GM19023 (cell line): ENCODE results near the gene CPLX1.

Source experiments
- ATAC-seq: cut with Tn5 transposase; IDR thresholded peaks from one replicate; pipeline ENCODE4 v1.9.1; 2021; ENCODE audit warnings: mild to moderate bottlenecking, moderate library complexity; ENCODE audit not compliant: unreplicated experiment

Gene CPLX1

DNA sequence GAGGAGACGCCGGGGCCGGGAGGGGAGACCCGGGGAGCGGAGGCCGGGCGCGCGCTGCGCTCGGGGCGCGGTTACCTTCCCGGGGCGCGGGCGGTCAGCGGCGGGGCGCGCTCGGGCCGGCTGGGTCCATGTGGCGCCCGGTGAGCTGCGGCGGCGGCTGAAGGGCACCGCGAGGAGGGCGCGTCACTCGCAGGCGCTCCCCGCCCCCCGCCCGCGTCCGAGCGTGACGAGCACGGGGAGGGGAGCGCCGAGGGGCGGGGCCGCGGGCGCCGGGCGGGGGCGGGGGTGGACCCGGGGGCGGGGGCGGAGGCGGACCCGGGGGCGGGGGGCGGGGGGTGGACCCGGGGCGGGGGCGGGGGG lies at the start of gene CPLX1:
TSS of gene CPLX1 (minus strand) at position 159 of the 360 bp plus-strand sequence. CDS start 1,607 bp downstream, outside the sequence.
- no peak for ATAC-seq

DNA sequence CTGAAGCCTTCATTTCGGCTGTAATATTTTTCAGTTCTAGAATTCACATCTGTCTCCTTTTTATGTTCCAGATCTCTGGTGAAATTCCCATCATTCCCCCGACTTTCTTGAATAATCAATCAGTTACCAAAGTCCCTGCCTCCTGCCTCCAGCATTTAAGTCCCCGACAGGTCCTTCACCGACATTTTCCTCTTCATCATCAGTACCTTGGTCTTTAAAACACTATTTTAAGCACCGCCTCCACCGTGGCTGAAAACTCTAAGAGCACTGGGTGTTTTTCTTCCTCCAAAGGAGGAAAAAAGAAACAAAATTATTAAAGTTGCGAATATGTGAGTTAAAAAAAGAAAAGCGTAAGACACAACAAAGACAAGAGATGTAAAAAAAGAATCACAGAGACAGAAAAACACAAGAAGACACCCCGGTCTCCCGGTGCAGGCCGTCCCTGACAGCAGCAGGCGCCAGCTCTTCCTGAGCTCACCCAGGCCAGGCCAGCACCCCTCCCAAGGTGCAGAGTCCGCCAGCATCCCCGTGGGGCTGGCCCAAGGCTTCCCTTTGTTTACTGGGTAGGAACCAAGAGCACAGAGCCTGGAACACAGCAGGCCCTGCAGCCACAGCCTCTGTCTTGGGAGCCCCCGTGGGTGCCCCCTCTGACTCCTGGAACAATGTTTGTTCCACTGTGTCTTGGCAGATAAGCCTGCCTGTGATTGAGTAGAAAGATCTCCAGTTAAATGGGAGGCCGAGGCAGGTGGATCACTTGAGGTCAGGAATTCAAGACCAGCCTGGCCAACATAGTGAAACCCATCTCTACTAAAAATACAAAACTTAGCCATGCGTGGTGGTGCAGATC lies 49.3 kb upstream of the CPLX1 start:
- no peak for ATAC-seq

DNA sequence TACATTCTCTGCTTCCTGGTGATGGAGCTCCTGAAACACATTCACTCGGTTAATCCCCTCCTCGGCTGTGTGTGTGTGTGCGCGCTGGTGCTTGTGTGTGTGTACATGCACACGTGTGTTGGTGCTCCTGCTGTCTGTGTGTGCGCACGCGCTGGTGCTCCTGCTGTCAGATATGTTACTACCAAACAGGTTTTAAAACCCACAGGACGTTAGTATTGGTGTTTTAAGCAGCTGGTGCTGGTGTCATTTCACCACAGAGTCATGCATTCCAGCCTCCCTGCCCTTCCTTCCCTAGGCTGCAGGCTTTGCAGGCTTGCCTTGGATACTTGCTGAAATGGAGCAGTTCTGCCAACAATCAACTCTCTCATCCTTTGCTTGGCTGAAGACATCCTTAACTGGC lies 48.1 kb upstream of the CPLX1 start:
- ATAC-seq = no peak

DNA sequence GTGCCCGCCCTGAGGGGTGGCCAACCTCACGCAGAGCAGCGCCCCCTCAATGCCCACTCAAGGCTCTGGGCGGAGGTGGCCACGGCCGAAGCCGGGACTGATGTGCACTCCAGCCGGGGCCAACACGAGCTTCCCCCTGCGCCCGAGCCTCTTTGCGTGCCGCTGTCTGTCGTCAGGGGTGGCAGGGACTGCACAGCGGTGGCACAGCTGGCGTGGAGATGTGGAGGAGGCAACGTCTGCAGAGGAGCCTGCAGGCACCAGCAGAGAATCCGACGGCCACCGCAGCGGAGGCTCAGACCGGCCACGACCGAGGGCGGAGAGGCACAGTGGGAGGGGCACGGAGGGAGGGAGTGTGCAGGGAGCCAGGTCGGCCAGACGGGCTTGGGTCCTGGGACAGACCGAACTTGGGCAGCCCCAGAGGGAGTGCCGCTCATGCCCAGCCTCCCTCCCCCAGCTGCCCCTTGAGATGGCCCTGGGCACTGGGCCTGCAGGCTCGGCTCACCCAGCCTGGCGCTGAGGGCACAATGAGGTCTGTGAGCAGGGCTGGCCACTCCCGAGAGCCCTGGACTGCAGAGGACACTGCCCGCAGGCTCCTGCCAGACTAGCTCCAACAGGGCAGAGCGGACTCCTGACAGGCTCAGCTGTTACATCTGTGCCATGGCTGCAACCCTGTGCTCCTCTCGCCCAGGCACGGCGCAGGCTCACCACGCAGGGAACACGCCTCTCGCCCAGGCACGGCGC lies 46.5 kb upstream of the CPLX1 start:
- no peak for ATAC-seq

DNA sequence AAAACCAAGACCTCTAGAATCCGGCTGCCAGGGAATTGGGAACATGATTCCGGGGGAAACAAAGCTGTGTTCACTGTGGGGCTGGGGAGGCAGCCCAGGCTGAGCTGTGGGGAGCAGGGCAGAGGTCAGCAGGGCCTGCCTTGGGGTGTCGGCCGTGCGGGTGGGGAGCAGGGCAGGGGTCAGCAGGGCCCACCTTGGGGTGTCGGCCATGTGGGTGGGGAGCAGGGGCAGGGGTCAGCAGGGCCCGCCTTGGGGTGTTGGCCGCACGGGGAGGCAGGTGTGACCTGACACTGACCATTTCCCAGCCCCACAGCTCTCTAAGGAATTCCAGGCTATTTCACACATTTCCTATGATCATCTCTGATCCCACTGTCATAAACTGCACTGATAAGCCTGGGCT lies 45.6 kb upstream of the CPLX1 start:
- no peak for ATAC-seq

DNA sequence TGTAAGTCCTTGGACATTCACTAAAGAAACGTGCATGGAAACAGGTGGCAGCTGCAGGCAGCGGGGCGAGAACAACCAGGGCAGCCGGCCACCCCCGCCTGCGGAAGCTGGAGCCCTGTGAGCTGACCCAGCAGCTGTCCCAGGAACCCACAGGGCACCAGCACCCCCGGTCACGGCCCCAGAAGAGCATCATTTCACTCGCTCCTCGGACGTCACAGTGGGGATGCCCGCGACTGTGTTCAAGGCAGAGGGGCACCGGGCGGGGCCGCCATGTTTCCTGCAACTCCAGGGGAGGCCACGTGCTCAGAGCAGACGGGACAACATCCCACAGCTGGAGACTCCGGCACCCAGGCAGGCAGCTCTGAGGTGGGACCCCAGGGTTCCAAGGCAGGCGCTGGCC lies 45.0 kb upstream of the CPLX1 start:
- no peak for ATAC-seq

DNA sequence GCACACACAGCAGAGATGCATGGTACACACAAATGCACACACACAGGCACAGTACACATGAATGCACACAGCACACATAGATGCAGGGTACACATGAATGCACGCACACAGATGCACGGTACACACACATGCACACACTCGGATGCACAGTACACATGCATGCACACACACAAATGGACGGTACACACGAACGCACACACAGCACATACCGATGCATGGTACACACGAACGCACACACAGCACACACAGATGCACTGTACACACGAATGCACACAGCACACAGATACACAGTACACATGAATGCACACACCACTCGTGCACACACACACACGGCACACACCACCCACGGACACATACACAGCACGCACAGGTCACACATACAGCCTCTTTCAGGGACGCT lies 43.8 kb upstream of the CPLX1 start:
- no peak for ATAC-seq

DNA sequence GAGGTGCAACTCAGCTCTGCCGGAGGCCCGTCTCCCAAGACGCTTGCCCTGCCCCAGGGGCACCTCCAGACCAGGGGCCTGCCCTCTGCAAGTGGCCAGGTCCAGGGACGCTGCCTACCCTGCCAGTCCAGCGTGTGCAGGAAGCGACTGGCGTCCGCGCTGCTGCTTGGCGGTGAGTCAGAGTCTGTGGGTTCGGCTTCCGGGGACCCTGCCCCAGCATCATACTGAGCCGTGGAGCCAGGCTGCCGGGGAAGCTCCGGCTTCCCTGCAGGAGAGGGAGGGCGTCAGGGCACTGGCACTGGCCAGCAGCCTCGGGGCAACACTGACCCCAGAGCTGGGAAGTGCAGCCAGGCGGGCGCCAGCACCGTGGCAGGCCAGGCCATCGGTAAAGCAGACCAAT lies 42.5 kb upstream of the CPLX1 start:
- ATAC-seq = no peak

DNA sequence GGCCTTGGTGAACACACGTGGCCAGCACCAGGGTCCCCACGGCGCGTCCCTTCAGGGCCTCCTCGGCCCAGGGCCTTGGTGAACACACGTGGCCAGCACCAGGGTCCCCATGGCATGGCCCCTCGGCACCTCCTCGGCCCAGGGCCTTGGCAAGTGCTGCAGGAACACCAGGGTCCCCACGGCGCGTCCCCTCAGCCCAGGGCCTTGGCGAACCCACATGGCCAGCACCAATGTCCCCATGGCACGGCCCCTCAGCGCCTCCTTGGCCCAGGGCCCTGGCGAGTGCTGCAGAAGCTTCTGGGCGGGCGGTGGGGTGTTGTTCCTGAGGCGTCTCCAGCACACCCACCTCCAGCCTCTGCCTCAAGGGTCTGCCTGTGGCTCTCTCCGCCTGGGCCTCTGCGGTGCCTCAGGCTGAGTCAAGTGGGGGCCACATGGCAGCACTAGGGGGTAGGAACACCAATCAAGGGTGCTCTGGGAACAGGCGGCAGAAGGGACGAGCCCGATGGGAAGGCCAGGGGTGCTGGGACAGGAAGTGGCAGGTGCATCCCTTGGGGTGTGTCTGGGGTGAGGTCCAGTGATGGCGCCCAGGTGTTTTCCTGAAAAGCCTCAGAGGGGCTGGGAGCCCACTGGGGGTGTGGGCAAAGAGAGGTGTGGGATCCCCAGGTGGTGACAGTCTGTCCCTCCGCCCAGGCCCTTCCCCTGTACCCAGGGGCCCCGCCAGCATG lies 41.8 kb upstream of the CPLX1 start:
- no peak for ATAC-seq

DNA sequence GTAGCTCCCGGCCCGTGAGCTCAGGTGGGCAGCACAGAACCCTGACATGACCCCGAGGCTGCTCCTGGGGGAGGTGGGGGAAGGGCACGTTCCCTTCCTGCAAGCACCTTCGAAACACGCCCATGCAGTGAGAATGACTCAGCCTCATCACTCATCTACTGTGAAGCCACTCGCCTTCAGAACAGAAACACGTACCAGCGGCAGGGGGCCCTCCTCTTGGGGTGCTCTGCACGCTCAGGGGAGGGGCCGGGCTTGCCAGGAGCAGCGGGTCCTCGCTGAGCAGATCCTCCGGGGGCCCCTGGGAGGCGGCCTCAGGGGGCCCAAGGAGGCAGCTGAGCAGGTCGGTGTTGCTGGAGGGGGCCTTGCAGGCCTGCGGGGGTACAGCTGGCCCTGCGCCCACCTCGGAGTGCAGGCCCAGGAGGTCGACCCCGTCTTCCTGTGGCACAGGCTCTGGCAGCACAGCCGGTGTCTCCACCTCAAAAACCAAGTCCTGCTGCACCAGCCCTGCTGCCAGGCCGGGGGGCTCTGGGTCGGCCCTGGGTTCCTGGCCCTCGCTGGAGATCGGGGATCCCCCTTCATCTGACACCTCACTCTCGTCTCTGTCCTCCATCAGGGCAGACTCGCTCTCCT lies 40.9 kb upstream of the CPLX1 start:
- no peak for ATAC-seq

DNA sequence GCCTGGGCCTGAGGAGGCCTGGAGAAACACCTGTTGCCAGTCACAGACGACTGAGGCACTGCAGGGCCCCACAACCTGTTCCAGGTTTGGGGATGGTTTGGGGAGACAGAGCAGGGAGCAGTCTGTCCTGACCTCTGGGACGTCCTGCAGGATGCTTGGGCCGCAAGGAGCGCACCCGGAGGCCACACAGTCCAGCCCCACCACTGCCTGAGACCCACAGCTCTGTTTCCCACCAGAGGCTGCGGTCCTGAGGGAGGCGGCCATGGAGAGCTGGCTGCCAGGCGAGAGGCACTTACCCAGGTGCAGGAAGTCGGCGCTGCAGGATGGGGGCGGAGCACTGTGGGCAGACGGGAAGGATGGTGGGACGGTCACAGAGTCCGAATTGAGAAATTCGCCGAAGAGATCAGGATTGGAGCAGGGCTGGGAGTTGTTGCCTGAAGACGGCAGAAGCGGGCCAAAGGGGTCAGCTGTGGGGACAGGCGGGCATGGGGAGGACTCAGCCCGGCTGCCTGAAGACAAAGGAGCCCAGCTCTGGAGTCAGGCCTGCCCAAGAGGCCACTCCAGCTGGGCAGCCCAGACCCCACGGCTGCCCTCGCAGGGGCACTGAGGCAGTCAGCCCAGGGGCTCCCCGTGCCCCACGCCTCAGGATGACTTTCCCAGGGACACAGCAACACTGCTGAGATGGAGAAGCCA lies 40.3 kb upstream of the CPLX1 start:
- no peak for ATAC-seq

DNA sequence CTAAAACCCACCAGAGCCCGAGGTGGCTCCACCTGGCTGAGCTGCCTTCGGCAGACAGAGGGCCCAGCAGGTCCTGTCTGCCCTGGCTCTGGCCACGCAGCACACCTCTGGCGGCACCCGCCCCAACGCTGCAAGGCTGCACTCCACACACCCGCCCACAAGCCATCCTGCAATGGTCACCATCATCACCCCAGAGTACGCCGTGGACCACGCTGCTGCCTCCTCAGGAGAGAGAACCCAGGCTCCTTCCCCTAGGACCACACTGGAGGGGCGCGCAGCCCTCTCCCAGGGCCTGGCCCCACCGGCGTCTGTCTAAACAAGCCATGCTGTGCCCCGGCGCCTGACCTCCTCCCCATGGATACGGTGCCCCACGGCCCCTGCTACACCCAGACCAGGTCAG lies 39.6 kb upstream of the CPLX1 start:
- ATAC-seq = no peak

DNA sequence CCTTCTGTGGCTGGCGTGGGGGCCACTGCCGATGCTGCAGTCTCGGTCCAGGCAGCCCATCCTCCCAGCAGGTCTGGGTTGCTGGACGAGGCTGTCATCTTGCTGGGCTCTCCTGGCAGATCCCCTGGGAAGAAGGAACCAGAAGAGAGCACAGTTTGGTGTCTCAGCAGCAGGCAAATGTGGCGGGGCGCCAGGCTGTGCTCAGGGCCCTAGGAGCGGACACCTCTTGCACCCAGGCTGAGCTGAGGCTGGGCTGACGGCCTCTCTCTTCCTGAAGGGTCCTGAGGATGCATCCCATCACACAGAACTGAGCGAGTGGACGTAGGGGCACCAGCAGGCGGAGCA lies 39.2 kb upstream of the CPLX1 start:
- ATAC-seq = no peak

DNA sequence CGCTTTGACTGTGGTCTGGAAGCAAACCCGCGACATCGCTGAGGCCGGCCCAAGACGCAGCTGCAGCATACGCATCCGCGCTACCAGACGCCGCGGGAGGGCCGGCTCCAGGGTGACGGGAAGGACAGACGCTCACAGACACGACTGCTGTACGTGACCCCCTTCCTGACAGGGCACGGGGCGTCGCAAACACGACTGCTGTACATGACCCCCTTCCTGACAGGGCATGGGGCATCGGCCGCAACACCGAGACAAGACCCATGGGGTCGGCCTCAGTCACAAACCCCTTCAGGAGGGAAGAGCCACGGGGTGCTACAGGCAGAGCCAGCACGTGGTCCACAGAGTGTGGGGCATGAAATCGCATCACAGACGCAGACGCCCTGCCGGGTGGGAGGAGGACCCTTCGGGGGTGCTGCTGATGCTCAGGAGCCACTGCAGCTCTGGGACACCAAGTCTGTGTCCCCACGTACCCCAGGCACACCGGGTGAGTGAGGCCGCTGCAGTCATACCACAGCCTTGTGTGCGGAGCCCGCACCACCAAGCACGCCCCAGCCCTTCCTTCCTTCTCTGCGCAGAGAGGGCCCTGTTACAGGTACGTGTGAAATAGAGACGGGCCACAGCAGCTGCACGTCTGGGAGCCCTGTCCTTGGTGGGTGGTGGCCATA lies 38.7 kb upstream of the CPLX1 start:
- ATAC-seq = no peak

DNA sequence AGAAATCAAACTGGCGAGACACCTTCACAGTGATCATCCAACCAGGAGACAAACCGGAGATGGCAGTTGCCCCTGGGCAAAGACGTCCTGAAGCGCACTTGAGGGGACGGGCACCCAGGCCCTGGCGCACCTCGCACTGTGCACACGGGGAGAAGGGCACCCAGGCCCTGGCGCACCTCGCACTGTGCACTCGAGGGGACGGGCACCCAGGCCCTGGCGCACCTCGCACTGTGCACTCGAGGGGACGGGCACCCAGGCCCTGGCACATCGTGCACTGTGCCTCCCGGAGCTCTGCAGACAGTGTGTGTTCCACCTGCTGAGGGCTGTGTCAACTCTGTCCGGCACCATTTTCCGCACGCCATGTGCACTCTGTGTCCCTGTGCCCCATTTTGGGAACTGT lies 34.6 kb upstream of the CPLX1 start:
- no peak for ATAC-seq

DNA sequence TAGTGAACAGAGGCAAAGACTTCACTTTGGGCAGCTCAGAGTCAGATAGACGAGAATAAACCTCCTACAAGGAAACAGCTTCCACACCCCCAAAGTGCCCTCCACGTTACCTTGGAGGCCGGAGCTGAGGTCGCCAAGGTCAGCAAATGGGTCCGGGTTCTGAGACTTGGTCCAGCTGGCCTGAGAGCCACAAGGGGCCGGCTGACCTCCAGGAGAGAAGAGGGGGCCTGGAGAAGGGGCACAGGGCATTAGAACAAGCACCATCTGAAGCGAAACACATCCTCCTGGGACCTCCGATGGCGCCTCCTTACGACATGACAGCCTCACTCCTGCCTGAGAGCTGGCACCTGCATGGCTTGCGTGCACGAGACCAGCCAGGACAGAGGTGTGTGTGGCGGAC lies 33.6 kb upstream of the CPLX1 start:
- ATAC-seq = no peak

DNA sequence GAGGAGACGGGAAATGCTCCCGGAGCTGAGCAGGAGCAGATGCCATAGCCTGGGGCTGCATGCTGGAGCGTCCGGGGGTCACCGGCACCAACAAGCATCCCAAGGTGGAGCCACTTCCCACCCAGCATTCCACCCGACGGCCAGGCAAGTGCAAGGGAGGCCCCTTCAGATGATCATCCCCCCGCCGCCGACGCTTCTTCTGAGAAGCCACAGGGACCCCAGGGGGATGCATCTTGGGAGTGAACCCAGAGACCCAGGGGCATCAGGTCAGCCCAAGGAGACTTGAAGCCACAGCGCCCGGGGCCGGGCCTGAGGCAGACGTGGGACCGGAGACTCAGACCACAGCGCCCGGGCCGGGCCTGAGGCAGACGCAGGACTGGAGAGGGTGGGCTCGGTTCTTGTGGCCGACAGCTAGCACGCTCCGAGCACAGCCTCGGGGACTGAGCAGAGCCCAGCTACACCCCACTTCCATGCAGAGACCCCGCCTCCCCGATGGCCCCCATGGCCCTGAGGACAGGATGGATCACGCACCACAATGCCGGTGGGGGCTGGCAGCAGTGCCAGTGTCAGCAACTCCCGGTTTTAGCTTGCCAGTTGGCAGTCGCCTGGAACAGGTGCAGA lies 33.0 kb upstream of the CPLX1 start:
- ATAC-seq = no peak

DNA sequence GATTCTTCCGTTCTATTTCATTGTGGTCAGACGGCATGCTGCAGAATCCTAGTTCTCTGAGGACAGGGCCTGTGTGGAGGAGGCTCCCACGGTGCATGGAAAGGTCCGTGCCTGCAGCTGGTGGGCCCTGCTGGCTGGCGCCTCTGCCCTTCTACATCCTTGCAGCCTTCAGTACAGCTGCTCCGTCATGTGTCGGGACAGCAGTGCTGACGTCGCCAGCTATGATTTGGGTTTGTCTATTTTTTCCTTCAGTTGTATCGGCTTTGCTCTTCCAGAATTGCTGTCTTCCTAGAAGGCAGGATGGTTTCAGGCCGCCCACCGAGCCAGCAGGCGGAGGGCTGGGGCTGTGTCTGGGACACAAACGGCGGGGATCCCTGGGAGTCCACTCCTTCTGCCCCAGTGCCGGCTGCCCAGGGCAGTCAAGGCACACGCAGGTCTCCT lies 32.1 kb upstream of the CPLX1 start:
- no peak for ATAC-seq

DNA sequence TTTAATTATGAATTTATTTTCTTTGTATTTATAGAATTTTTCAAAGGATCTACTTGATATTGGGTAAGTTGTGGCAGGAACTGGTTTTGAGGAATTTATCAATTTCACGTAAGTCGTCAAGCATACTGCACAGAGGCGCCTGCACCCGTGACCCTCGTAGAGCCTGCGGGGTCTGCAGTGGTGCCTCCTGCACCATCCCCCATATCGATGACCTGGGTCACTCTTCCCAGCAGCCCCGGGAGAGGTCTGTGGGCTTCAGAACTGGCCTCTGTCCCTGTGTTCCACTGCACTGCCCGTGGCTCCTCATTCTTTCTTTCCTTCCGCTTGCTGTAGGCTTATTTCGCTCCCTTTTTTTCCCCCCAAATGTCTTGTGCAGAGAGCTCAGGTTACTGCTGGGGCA lies 31.5 kb upstream of the CPLX1 start:
- no peak for ATAC-seq
